HCT116 (cell line): ENCODE measurements around the gene NECTIN4. TPM values are rescaled to one million over a fixed set of nuclear protein-coding genes. Genes with fewer than 3 reads are reported as not detected.
A peak's percentile ranks its signal among the peaks of the same experiment; 100 is the strongest.

Experiments used
- ATAC-seq: fragments of 200-7000 bp; cut with Tn5 transposase; 2 replicates; pipeline ENCODE4 v1.9.1; 2020; ENCODE audit warnings: mild to moderate bottlenecking, moderate library complexity
- BruUV-seq: library from RNA; stranded (reverse); fragments of 400-500 nt; replicated peaks from 2 replicates; lab custom pipeline; 2021; lab: Mats Ljungman, UMichigan
- CTCF ChIA-PET: fragments of 300-600 bp; sonication (Branson Sonifier 250); formaldehyde crosslinking; loops from one replicate; lab custom pipeline; 2021; ENCODE audit warnings: antibody characterized with exemption; lab: Charles Lee
- POLR2A ChIA-PET: fragments of 300-600, 350-600 bp; sonication (Branson Sonifier 250); formaldehyde crosslinking; loops from one replicate; lab custom pipeline; 2021; ENCODE audit warnings: antibody characterized with exemption; lab: Charles Lee
- RAD21 ChIA-PET, 2 experiments: fragments of 300-600 bp; sonication (Branson Sonifier 250); formaldehyde crosslinking; loops; one replicate each; lab custom pipeline; 2023; ENCODE audit warnings: low total read pairs in 2 of 2; ENCODE audit not compliant: uncharacterized antibody in 2 of 2, unreplicated experiment in 2 of 2, low non-redundant PET in 1 of 2; lab: Charles Lee
- DNase-seq: peaks from one replicate; pipeline ENCODE4 v3.0.0-alpha.2; 2010; ENCODE audit warnings: low read depth, low spot score
- H2AFZ ChIP-seq: fragments of 200-600 bp; shearing (Covaris generic), sonication (generic); 2 replicates; pipeline ENCODE4 v1.6.1; 2017; ENCODE audit warnings: low read depth, mixed run types, mixed read lengths, antibody characterized with exemption, low read length; ENCODE audit not compliant: poor library complexity, severe bottlenecking
- H3K27ac ChIP-seq: 2 replicates; pipeline ENCODE4 v1.5.1; 2012; ENCODE audit warnings: low read depth, low read length
- H3K27me3 ChIP-seq: fragments of 200-600 bp; sonication (generic); 2 replicates; pipeline ENCODE4 v1.6.1; 2016; ENCODE audit warnings: mixed run types, low read length, mixed read lengths; ENCODE audit not compliant: insufficient read depth
- H3K36me3 ChIP-seq, 2 experiments: fragments of 200-500 bp in 1 of 2; fragments of 200-600 bp in 1 of 2; sonication (Bioruptor generic) in 1 of 2; sonication (generic) in 1 of 2; 2 replicates each; pipeline versions ENCODE4 v1.5.1 to v1.6.1; 2014 to 2016; ENCODE audit warnings: low read length in 2 of 2, inconsistent platforms in 1 of 2, mixed read lengths in 1 of 2, mixed run types in 1 of 2; ENCODE audit not compliant: insufficient read depth in 2 of 2, control insufficient read depth in 1 of 2
- H3K4me1 ChIP-seq, 2 experiments: fragments of 200-600 bp in 1 of 2; sonication (generic) in 1 of 2; 2 replicates each; pipeline versions ENCODE4 v1.5.1 to v1.6.1; 2012 to 2017; ENCODE audit warnings: low read length in 2 of 2, inconsistent platforms in 1 of 2, mild to moderate bottlenecking in 1 of 2, mixed read lengths in 1 of 2, mixed run types in 1 of 2, moderate library complexity in 1 of 2; ENCODE audit not compliant: insufficient read depth in 2 of 2, control insufficient read depth in 1 of 2
- H3K4me2 ChIP-seq: fragments of 200-600 bp; sonication (generic); 2 replicates; pipeline ENCODE4 v1.6.1; 2017; ENCODE audit warnings: mixed run types, low read length, mixed read lengths
- H3K4me3 ChIP-seq, 2 experiments: fragments of 200-600 bp in 1 of 2; sonication (generic) in 1 of 2; replicated peaks in 1 of 2; 2 replicates each; pipeline ENCODE4 v1.5.1; 2011 to 2016; ENCODE audit warnings: low read length in 2 of 2, control low read depth in 1 of 2, low read depth in 1 of 2, mild to moderate bottlenecking in 1 of 2, mixed read lengths in 1 of 2, mixed run types in 1 of 2
- H3K79me2 ChIP-seq: fragments of 200-600 bp; sonication (generic); 2 replicates; pipeline ENCODE4 v1.6.1; 2017; ENCODE audit warnings: mild to moderate bottlenecking, mixed run types, low read length, moderate library complexity, mixed read lengths; ENCODE audit not compliant: insufficient read depth
- H3K9ac ChIP-seq: fragments of 200-600 bp; sonication (generic); 2 replicates; pipeline ENCODE4 v1.6.1; 2016; ENCODE audit warnings: low read length, mixed read lengths
- H3K9me2 ChIP-seq: fragments of 200-600 bp; sonication (generic), shearing (Covaris generic); 2 replicates; pipeline ENCODE4 v1.6.1; 2017; ENCODE audit warnings: mixed run types, mild to moderate bottlenecking, moderate library complexity; ENCODE audit not compliant: insufficient read depth
- H3K9me3 ChIP-seq, 2 experiments: fragments of 200-500 bp in 1 of 2; fragments of 200-600 bp in 1 of 2; sonication (Bioruptor generic) in 1 of 2; sonication (generic) in 1 of 2; 2 replicates each; pipeline ENCODE4 v1.6.1; 2014 to 2017; ENCODE audit warnings: low read length in 2 of 2, mixed read lengths in 2 of 2, inconsistent platforms in 1 of 2, low read depth in 1 of 2, mild to moderate bottlenecking in 1 of 2, mixed run types in 1 of 2, moderate library complexity in 1 of 2; ENCODE audit not compliant: control insufficient read depth in 1 of 2, insufficient read depth in 1 of 2
- H4K20me1 ChIP-seq: fragments of 200-600 bp; sonication (generic), shearing (Covaris generic); 2 replicates; pipeline ENCODE4 v1.6.1; 2017; ENCODE audit warnings: mixed run types, mild to moderate bottlenecking, moderate library complexity; ENCODE audit not compliant: insufficient read depth
- CBX3 ChIP-seq: IDR thresholded peaks from 2 replicates; pipeline ENCODE4 v1.6.1; 2012; ENCODE audit warnings: low read depth
- CEBPB ChIP-seq: IDR thresholded peaks from 2 replicates; pipeline ENCODE4 v1.6.1; 2012; ENCODE audit warnings: low read depth
- FOSL1 ChIP-seq: IDR thresholded peaks from 2 replicates; pipeline ENCODE4 v1.6.1; 2012; ENCODE audit warnings: low read depth
- JUND ChIP-seq: IDR thresholded peaks from 2 replicates; pipeline ENCODE4 v1.6.1; 2012
- POLR2A ChIP-seq: IDR thresholded peaks from 2 replicates; pipeline ENCODE4 v1.7.0; 2011; ENCODE audit warnings: borderline replicate concordance; ENCODE audit not compliant: insufficient read depth, insufficient read length; ENCODE audit errors: extremely low read depth
- POLR2AphosphoS5 ChIP-seq: IDR thresholded peaks from 2 replicates; pipeline ENCODE4 v1.6.1; 2011; ENCODE audit warnings: mild to moderate bottlenecking, low read depth, low read length, moderate library complexity
- RAD21 ChIP-seq: IDR thresholded peaks from 2 replicates; pipeline ENCODE4 v1.6.1; 2012; ENCODE audit warnings: low read depth, mild to moderate bottlenecking
- SIN3A ChIP-seq: IDR thresholded peaks from 2 replicates; pipeline ENCODE4 v1.6.1; 2012; ENCODE audit warnings: low read depth
- SP1 ChIP-seq: IDR thresholded peaks from 2 replicates; pipeline ENCODE4 v1.6.1; 2012; ENCODE audit warnings: low read depth
- SRF ChIP-seq: IDR thresholded peaks from 2 replicates; pipeline ENCODE4 v1.6.1; 2012; ENCODE audit warnings: low read depth
- YY1 ChIP-seq: IDR thresholded peaks from 2 replicates; pipeline ENCODE4 v1.6.1; 2011; ENCODE audit warnings: low read length, low read depth, moderate library complexity, mild to moderate bottlenecking; ENCODE audit not compliant: insufficient replicate concordance; ENCODE audit errors: extremely low read depth
- ZFX ChIP-seq: fragments of 450-650 bp; IDR thresholded peaks from 2 replicates; pipeline ENCODE4 v1.6.1; 2017
- ZNF274 ChIP-seq: fragments of 200-500 bp; sonication (Bioruptor generic); IDR thresholded peaks from 2 replicates; pipeline ENCODE4 v1.6.1; 2014; ENCODE audit warnings: mild to moderate bottlenecking, low read depth, low read length, inconsistent platforms
- intact Hi-C: fragments of 100-400 bp; cut with micrococcal nuclease; formaldehyde crosslinking; loops from 2 replicates; pipeline ENCODE4 v1.10.0; 2022
- total RNA-seq: library from RNA; stranded (reverse); gene quantifications from one replicate; pipeline ENCODE4 v1.2.1, GENCODE V29; 2021; ENCODE audit not compliant: unreplicated experiment
- TF ChIP-seq, protein P1 (sequence below): IDR thresholded peaks from 2 replicates; pipeline ENCODE4 v1.6.1; 2011; ENCODE audit warnings: mild to moderate bottlenecking, low read length, moderate library complexity; ENCODE audit not compliant: insufficient replicate concordance; ENCODE audit errors: extremely low read depth
- TF ChIP-seq, protein P2 (sequence below): IDR thresholded peaks from 2 replicates; pipeline ENCODE4 v1.6.1; 2012; ENCODE audit warnings: low read depth

NECTIN4 gene
- total RNA-seq, 1 experiment from 2014 or later, result 3.3 TPM

DNA sequence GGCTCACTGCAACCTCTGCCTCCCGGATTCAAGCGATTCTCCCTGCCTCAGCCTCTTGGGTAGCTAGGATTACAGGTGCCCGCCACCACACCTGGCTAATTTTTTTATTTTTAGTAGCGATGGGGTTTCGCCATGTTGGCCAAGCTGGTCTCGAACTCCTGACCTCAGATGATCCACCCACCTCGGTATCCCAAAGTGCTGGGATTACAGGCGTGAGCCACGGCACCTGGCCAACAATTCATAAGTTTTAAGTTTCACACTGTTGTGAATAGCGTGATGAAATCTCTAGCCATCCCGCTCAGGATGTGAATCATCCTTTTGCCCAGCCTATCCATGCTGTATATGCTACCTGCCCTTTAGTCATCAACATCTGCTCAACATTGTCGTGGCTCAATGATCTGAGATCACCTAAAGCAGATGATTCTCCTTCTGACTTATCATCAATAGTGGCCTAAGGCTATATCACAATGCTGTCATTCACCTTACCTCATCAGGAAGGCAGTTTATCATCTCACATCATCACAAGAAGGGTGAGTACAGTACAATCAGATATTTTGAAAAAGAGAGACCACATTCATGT, 25.9 kb upstream of the NECTIN4 start:
- H3K36me3 ChIP-seq, result peaks cover 0 to 20% of the 10 kb centered on the region in 2 experiments; a peak in 2 of 4 replicates
- CTCF ChIA-PET, result no interaction called here
- TF ChIP-seq POLR2AphosphoS5, result peak; percentile 83
- TF ChIP-seq JUND, result no peak
- TF ChIP-seq, protein P1, sequence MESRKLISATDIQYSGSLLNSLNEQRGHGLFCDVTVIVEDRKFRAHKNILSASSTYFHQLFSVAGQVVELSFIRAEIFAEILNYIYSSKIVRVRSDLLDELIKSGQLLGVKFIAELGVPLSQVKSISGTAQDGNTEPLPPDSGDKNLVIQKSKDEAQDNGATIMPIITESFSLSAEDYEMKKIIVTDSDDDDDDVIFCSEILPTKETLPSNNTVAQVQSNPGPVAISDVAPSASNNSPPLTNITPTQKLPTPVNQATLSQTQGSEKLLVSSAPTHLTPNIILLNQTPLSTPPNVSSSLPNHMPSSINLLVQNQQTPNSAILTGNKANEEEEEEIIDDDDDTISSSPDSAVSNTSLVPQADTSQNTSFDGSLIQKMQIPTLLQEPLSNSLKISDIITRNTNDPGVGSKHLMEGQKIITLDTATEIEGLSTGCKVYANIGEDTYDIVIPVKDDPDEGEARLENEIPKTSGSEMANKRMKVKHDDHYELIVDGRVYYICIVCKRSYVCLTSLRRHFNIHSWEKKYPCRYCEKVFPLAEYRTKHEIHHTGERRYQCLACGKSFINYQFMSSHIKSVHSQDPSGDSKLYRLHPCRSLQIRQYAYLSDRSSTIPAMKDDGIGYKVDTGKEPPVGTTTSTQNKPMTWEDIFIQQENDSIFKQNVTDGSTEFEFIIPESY, result peak; percentile 72
- TF ChIP-seq, all 23 proteins: peak for 2
- no peak overlapping the region for H2AFZ ChIP-seq
- intact Hi-C loops, result loop anchor here (1.0 to 5.0 kb wide), 4 partner anchors 32 to 267 kb away; partner anchors contain the start of gene USF1
- peak overlapping the region; percentile 91 for H3K27ac ChIP-seq
- POLR2A ChIA-PET, result interaction anchor here (0.8 to 2.2 kb wide), 4 partner anchors 9 to 94 kb away, joined by 3 to 9 read pairs (median 4); partner anchors contain the start of genes F11R, NDUFS2 and PPOX
- H3K27me3 ChIP-seq, result no peaks in the 10 kb centered on the region
- no peaks in the 10 kb centered on the region for H3K9me3 ChIP-seq
- RAD21 ChIA-PET, result no interaction called here
- peak overlapping the region; percentile 42 for H3K9ac ChIP-seq
- H3K9me2 ChIP-seq, result no peaks in the 10 kb centered on the region
- peak overlapping the region; percentile 84 for H3K4me2 ChIP-seq
- peaks cover 9% of the 10 kb centered on the region; the same call in 1 of the 2 replicates for H4K20me1 ChIP-seq
- BruUV-seq, result no TSS peak
- ATAC-seq (peak; percentile 50), DNase-seq (peak; percentile 95)
- peak overlapping the region; percentile 68 to 98 for H3K4me3 ChIP-seq
- H3K79me2 ChIP-seq, result peaks cover 96% of the 10 kb centered on the region
- peaks cover 34 to 59% of the 10 kb centered on the region in 2 experiments for H3K4me1 ChIP-seq

DNA sequence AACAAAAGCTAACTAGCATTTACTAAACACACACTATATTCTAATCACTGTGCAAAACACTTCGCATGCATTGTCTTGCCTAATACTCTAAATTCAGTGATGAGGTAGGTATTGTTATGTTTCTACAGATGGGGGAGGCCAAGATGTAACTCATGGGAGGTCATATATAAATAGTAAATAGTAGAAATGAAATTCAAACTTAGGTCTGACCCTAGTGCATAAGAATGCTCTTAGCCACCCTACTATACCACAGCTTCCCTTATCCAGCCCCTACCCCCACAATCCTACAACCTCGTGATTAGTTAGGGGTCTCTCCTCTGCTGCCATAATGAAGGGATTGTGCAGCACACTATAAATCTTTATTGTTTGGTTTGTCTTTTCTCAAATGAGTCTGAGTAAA, 25.2 kb upstream of the NECTIN4 start:
- DNase-seq, result no peak
- BruUV-seq, result no TSS peak
- intact Hi-C loops, result no loop called here
- Histone ChIP-seq H3K4me2 (peak overlapping the region; percentile 84), H3K4me1 (peaks cover 33 to 52% of the 10 kb centered on the region in 2 experiments), H3K9me2 (no peaks in the 10 kb centered on the region), H3K36me3 (peaks cover 0 to 17% of the 10 kb centered on the region in 2 experiments; a peak in 1 of 4 replicates), H3K4me3 (peak overlapping the region; percentile 68 to 98), H3K9ac (peak overlapping the region; percentile 42; the same call in 1 of the 2 replicates), H2AFZ (no peak overlapping the region), H3K27ac (peak overlapping the region; percentile 91), H3K79me2 (peaks cover 99% of the 10 kb centered on the region), H3K9me3 (no peaks in the 10 kb centered on the region), H3K27me3 (no peaks in the 10 kb centered on the region), H4K20me1 (peaks cover 9% of the 10 kb centered on the region; the same call in 1 of the 2 replicates)
- CTCF ChIA-PET, result no interaction called here
- no peak for ATAC-seq
- RAD21 ChIA-PET, result no interaction called here
- POLR2A ChIA-PET, result interaction anchor here (1.6 kb wide), 1 partner anchor 51 kb away, joined by 3 read pairs; the partner anchor contains the start of gene PPOX
- TF ChIP-seq SIN3A (no peak), ZNF274 (no peak), POLR2A (no peak), SRF (no peak), JUND (no peak), ZFX (no peak), FOSL1 (no peak), RAD21 (no peak), POLR2AphosphoS5 (no peak), CEBPB (no peak), CBX3 (no peak), SP1 (no peak), YY1 (no peak)
- TF ChIP-seq, protein P2, sequence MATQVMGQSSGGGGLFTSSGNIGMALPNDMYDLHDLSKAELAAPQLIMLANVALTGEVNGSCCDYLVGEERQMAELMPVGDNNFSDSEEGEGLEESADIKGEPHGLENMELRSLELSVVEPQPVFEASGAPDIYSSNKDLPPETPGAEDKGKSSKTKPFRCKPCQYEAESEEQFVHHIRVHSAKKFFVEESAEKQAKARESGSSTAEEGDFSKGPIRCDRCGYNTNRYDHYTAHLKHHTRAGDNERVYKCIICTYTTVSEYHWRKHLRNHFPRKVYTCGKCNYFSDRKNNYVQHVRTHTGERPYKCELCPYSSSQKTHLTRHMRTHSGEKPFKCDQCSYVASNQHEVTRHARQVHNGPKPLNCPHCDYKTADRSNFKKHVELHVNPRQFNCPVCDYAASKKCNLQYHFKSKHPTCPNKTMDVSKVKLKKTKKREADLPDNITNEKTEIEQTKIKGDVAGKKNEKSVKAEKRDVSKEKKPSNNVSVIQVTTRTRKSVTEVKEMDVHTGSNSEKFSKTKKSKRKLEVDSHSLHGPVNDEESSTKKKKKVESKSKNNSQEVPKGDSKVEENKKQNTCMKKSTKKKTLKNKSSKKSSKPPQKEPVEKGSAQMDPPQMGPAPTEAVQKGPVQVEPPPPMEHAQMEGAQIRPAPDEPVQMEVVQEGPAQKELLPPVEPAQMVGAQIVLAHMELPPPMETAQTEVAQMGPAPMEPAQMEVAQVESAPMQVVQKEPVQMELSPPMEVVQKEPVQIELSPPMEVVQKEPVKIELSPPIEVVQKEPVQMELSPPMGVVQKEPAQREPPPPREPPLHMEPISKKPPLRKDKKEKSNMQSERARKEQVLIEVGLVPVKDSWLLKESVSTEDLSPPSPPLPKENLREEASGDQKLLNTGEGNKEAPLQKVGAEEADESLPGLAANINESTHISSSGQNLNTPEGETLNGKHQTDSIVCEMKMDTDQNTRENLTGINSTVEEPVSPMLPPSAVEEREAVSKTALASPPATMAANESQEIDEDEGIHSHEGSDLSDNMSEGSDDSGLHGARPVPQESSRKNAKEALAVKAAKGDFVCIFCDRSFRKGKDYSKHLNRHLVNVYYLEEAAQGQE, result no peak
